Upper lobe of left lung (tissue), 6 donors: ENCODE data around the gene SALL1. TPM values are rescaled to one million over a fixed set of nuclear protein-coding genes. Genes with fewer than 3 reads are reported as not detected.

ENCODE experiments used
- ATAC-seq, 2 donors: fragments of 200-7000 bp; cut with Tn5 transposase; one replicate each; pipeline ENCODE4 v1.9.1; 2022; ENCODE audit warnings: mild to moderate bottlenecking in 2 of 2, moderate library complexity in 2 of 2; ENCODE audit not compliant: low FRiP score in 2 of 2
- DNase-seq, 2 donors: peaks; one replicate each; pipeline ENCODE4 v3.0.0-alpha.2; 2019 to 2020
- H3K27ac ChIP-seq, 4 donors: fragments of 200-600 bp; sonication (generic); one replicate each; pipeline ENCODE4 v1.5.1; 2016 to 2019
- H3K27me3 ChIP-seq, 4 donors: fragments of 200-600 bp; sonication (generic); one replicate each; pipeline ENCODE4 v1.5.1; 2017 to 2019
- H3K36me3 ChIP-seq, 4 donors: fragments of 200-600 bp; sonication (generic); one replicate each; pipeline ENCODE4 v1.5.1; 2016 to 2019
- H3K4me1 ChIP-seq, 4 donors: fragments of 200-600 bp; sonication (generic); one replicate each; pipeline ENCODE4 v1.5.1; 2018 to 2019
- H3K4me3 ChIP-seq, 4 donors: fragments of 200-600 bp; sonication (generic); one replicate each; pipeline ENCODE4 v1.5.1; 2017 to 2019; ENCODE audit warnings: mild to moderate bottlenecking in 2 of 4, moderate library complexity in 1 of 4
- H3K9me3 ChIP-seq, 4 donors: fragments of 200-600 bp; sonication (generic); one replicate each; pipeline ENCODE4 v1.5.1; 2018 to 2019
- EP300 ChIP-seq, 4 donors: sonication (generic); formaldehyde crosslinking; IDR thresholded peaks; one replicate each; pipeline ENCODE4 v1.5.1; 2017; ENCODE audit warnings: antibody characterized with exemption in 4 of 4, control low read depth in 2 of 4
- POLR2A ChIP-seq, 4 donors: fragments of 450-650 bp; IDR thresholded peaks; one replicate each; pipeline ENCODE4 v1.5.1; 2016 to 2017; ENCODE audit warnings: antibody characterized with exemption in 4 of 4, mild to moderate bottlenecking in 2 of 4
- POLR2AphosphoS5 ChIP-seq, 2 donors: sonication (generic); formaldehyde crosslinking; IDR thresholded peaks; one replicate each; pipeline ENCODE4 v1.5.1; 2017; ENCODE audit warnings: antibody characterized with exemption in 2 of 2
- whole genome bisulfite sequencing, 2 donors: methylation state at CpG; one replicate each; pipeline ENCODE4 v1.1.5; 2017 to 2018; 5-methylcytosine and 5-hydroxymethylcytosine counted together
- total RNA-seq, 6 donors: library from RNA; depleted of rRNA in 4 of 6; stranded (reverse); fragments of >200 nt in 4 of 6; gene quantifications; one replicate each; pipeline versions ENCODE4 v1.1.0 to v1.2.1, GENCODE V29; 2016 to 2021
- TF ChIP-seq, protein P1 (sequence below), 6 experiments: fragments of 450-650 bp in 4 of 6; fragments of 200-600 bp in 2 of 6; sonication (generic) in 2 of 6; IDR thresholded peaks; one replicate each; pipeline ENCODE4 v1.5.1; 2016 to 2019; ENCODE audit warnings: antibody characterized with exemption in 6 of 6
- donor health status: DM: no; HTN: no; CAD: no; lungs with moderate emphysema.
- donor health status: DM: no; HTN: yes; CAD: no; lungs with severe emphysema.

The SALL1 gene
- total RNA-seq, 6 donors from 2014 or later: 0.10 to 0.23 TPM; not detected in 4

- H3K36me3 ChIP-seq: no peaks in the 10 kb centered on the region
- no peak for ATAC-seq
- TF ChIP-seq EP300 (IDR thresholded peaks at IDR 0.05) (no peak), POLR2A (IDR thresholded peaks at IDR 0.05) (no peak), POLR2AphosphoS5 (IDR thresholded peaks at IDR 0.05) (no peak)
- TF ChIP-seq, protein P1, sequence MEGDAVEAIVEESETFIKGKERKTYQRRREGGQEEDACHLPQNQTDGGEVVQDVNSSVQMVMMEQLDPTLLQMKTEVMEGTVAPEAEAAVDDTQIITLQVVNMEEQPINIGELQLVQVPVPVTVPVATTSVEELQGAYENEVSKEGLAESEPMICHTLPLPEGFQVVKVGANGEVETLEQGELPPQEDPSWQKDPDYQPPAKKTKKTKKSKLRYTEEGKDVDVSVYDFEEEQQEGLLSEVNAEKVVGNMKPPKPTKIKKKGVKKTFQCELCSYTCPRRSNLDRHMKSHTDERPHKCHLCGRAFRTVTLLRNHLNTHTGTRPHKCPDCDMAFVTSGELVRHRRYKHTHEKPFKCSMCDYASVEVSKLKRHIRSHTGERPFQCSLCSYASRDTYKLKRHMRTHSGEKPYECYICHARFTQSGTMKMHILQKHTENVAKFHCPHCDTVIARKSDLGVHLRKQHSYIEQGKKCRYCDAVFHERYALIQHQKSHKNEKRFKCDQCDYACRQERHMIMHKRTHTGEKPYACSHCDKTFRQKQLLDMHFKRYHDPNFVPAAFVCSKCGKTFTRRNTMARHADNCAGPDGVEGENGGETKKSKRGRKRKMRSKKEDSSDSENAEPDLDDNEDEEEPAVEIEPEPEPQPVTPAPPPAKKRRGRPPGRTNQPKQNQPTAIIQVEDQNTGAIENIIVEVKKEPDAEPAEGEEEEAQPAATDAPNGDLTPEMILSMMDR (IDR thresholded peaks at IDR 0.05): no peak
- H3K9me3 ChIP-seq: no peaks in the 10 kb centered on the region
- no peak overlapping the region for H3K4me3 ChIP-seq
- peaks cover 4 to 15% (median 13%) of the 10 kb centered on the region in 4 donors for H3K4me1 ChIP-seq
- no peak overlapping the region for H3K27ac ChIP-seq
- no peak for DNase-seq
- H3K27me3 ChIP-seq: peaks cover 0 to 14% (median 8%) of the 10 kb centered on the region in 4 donors
- 57 to 67% methylated on average over 6 of the region's 6 CpGs for WGBS, 2 donors
These were observed 8.8 kb upstream of the SALL1 start for GRCh38 chr16:51159865-51160264.

DNA sequence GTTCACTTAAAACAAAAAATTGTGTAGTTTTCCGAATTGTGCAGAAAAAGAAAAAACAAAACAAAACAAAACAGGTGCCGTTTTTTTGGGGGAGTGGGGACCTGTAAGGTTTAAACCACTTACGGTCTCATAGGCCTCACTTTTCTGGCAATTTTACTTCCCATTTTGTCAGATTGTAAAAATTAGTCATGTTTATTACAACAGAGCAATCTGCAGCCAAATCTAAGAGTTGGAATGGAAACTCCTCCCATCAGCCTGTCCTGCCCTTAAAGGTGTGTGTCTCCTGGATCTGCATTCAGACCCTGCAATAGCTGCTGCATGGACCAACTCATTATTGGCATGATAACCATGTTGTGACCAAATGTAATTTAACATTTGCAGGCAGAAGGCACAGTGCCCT, 8.2 kb upstream of the SALL1 start:
- TF ChIP-seq POLR2A (IDR thresholded peaks at IDR 0.05) (no peak), EP300 (IDR thresholded peaks at IDR 0.05) (no peak), POLR2AphosphoS5 (IDR thresholded peaks at IDR 0.05) (no peak)
- TF ChIP-seq, protein P1 (IDR thresholded peaks at IDR 0.05): no peak
- Histone ChIP-seq H3K27ac (no peak overlapping the region), H3K36me3 (no peaks in the 10 kb centered on the region), H3K4me1 (peaks cover 4 to 21% (median 16%) of the 10 kb centered on the region in 4 donors), H3K4me3 (no peak overlapping the region), H3K9me3 (no peaks in the 10 kb centered on the region), H3K27me3 (peaks cover 0 to 20% (median 11%) of the 10 kb centered on the region in 4 donors)
- 79 to 80% methylated on average over 3 of the region's 3 CpGs for WGBS, 2 donors
- no peak for ATAC-seq
- no peak for DNase-seq

DNA sequence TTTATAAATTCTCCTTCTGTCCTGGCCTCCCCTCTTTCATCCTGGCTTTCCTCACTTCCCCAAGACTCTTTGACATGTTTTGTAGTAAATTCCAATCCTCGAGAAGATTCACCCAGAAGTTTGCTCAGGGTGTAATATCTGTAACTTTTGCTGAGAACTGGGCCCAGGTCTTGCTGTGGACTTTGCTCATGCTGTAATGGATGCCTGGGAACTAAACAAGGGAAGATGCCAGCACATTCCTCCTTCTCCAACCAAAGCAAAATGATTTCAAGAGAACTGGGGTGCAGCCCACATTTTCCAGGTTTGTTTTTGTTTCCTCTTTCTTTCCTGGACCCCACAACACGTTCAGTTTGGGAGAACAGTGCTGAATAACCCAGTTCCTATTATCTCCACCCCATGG, 6.6 kb upstream of the SALL1 start:
- H3K36me3 ChIP-seq: no peaks in the 10 kb centered on the region
- H3K4me3 ChIP-seq: no peak overlapping the region
- 33 to 43% methylated on average over 2 of the region's 2 CpGs for WGBS, 2 donors
- H3K27me3 ChIP-seq: peaks cover 0 to 33% (median 18%) of the 10 kb centered on the region in 4 donors
- no peak overlapping the region for H3K27ac ChIP-seq
- no peaks in the 10 kb centered on the region for H3K9me3 ChIP-seq
- TF ChIP-seq POLR2A (IDR thresholded peaks at IDR 0.05) (no peak), EP300 (IDR thresholded peaks at IDR 0.05) (no peak), POLR2AphosphoS5 (IDR thresholded peaks at IDR 0.05) (no peak)
- TF ChIP-seq, protein P1 (IDR thresholded peaks at IDR 0.05): no peak
- peaks cover 4 to 25% (median 20%) of the 10 kb centered on the region in 4 donors for H3K4me1 ChIP-seq
- ATAC-seq: no peak
- no peak for DNase-seq

- ATAC-seq: no peak
- H3K27ac ChIP-seq: no peak overlapping the region
- no peaks in the 10 kb centered on the region for H3K9me3 ChIP-seq
- peaks cover 5 to 34% (median 29%) of the 10 kb centered on the region in 4 donors for H3K4me1 ChIP-seq
- TF ChIP-seq, protein P1 (IDR thresholded peaks at IDR 0.05): no peak
- TF ChIP-seq POLR2A (IDR thresholded peaks at IDR 0.05) (no peak), POLR2AphosphoS5 (IDR thresholded peaks at IDR 0.05) (no peak), EP300 (IDR thresholded peaks at IDR 0.05) (no peak)
- DNase-seq: no peak
- WGBS, 2 donors: 31 to 40% methylated on average over 2 of the region's 2 CpGs
- peaks cover 0 to 42% (median 23%) of the 10 kb centered on the region in 4 donors for H3K27me3 ChIP-seq
- H3K36me3 ChIP-seq: no peaks in the 10 kb centered on the region
- no peak overlapping the region for H3K4me3 ChIP-seq
These were observed 5.7 kb upstream of the SALL1 start for GRCh38 chr16:51156807-51157200.
